HFF-Myc (cell line): Measurements from ENCODE around the gene MAMSTR.
A peak's percentile ranks its signal among the peaks of the same experiment; 100 is the strongest.

Source experiments
- DNase-seq: peaks from one replicate; pipeline ENCODE4 v3.0.0-alpha.2; 2011; ENCODE audit warnings: low read depth; ENCODE audit errors: extremely low read depth
- H3K4me3 ChIP-seq: replicated peaks from 2 replicates; pipeline ENCODE4 v1.5.1; 2011; ENCODE audit warnings: low read depth, mild to moderate bottlenecking, control low read depth, low read length
- TF ChIP-seq, protein P1 (sequence below): IDR thresholded peaks from 2 replicates; pipeline ENCODE4 v1.5.1; 2012; ENCODE audit warnings: mild to moderate bottlenecking, low read depth, low read length, control low read depth; ENCODE audit errors: missing control alignments

The MAMSTR gene

DNA sequence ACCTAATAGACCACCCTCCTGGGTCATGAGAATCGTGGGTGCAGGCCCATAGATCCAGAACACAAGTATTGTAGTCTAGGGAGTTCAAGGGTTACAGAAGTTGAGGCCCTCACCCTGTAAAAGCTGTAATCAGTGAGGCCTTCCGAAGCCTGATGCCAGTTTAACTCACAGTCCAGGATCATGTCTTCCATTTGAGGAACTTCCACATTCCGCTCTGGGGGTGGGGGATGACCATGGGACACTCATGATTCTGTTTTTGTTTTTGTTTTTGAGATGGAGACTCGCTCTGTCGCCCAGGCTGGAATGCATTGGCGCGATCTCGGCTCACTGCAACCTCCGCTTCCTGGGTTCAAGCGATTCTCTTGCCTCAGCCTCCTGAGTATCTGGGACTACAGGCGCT lies 22.6 kb upstream of the MAMSTR start:
- TF ChIP-seq, protein P1, sequence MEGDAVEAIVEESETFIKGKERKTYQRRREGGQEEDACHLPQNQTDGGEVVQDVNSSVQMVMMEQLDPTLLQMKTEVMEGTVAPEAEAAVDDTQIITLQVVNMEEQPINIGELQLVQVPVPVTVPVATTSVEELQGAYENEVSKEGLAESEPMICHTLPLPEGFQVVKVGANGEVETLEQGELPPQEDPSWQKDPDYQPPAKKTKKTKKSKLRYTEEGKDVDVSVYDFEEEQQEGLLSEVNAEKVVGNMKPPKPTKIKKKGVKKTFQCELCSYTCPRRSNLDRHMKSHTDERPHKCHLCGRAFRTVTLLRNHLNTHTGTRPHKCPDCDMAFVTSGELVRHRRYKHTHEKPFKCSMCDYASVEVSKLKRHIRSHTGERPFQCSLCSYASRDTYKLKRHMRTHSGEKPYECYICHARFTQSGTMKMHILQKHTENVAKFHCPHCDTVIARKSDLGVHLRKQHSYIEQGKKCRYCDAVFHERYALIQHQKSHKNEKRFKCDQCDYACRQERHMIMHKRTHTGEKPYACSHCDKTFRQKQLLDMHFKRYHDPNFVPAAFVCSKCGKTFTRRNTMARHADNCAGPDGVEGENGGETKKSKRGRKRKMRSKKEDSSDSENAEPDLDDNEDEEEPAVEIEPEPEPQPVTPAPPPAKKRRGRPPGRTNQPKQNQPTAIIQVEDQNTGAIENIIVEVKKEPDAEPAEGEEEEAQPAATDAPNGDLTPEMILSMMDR = no peak
- no peak for DNase-seq
- H3K4me3 ChIP-seq = no peak overlapping the region

DNA sequence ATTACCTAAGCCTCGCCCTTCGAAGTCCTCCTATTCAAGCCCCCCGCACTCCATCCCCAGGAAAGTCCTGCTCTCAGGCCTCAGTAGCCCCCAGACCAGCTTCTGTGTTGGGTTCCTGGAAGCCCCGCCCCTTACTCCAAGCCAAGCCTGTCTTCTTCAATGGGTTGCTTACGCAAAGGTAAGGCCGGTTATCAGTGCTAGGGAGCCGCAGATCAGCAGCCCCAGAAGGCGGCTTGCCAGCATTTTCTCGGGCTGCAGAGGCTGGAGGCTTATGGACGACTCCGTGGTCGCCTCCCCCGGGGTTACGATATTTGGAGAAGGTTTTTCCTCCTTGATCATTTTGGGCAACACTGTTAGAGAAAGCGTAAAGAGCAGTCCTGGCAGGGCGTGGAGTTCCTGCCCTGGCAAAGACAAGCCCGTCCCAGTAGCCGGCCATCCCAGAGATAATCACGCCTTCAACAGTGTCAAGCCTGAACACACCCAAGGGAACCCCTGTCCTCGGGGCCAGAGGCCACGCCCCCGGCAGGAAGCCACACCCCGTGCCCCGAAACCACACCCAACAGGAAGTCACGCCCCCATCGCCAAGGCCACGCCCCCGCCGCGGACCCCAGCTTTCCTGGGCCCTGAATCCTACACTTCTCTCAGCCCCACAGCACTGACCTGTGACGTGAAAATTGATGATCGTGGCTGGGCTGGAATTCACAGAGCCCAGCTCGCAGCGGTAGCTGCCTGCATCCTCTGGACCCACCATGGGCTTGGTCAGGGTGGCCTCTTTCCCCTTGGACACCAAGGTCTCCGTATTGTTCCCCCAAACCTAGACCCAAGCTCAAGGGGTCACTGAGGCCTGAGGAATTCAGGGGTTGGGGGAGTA lies 21.8 kb upstream of the MAMSTR start:
- no peak for DNase-seq
- no peak overlapping the region for H3K4me3 ChIP-seq
- TF ChIP-seq, protein P1 = no peak

DNA sequence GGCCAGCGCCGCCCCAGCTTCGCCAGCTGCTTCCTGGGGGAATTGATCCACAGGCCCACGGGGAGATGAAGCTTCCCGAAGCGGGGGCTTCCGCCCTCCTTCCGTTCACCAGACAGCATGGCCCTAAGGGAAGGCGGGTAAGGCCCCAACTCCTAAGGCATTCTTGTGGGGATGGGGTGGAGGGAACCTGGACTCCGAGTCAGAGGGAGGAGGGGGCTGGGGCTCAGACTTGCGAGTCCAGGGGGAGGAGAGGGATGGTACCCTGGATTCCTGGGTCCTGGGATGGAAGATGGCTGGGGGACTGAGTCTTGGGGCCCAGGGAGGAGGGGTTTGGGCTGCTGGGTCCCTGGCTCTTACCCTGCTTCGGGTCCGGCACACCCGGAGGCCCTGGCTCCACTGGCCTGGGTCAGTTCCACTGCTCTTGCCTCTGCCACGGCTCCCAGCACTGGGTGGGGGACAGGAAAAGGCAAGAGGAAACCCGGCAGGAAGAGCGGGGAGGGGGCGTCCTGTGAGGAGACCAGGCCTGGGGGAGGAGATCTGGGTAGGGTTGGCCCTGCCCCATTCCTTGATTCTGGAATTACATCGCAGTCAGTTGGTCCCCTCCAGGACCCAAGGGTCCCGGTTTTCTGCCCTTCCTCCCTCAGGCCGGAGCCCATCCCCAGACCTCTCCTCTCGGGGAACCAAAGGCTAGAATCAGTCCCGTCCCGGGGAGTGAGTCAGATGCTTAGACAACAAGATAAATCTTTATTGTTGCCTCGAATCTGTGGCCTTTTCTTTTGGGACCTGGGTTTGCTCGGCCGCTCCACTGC lies 20.8 kb upstream of the MAMSTR start, which contains the start of gene RASIP1:
TSS of gene RASIP1 (minus strand) at position 447 of the 809 bp plus-strand sequence. CDS start at position 119, 328 bp downstream.
- TF ChIP-seq, protein P1 = no peak
- no peak for DNase-seq
- H3K4me3 ChIP-seq = peak within 1 kb of the TSS; percentile 41

DNA sequence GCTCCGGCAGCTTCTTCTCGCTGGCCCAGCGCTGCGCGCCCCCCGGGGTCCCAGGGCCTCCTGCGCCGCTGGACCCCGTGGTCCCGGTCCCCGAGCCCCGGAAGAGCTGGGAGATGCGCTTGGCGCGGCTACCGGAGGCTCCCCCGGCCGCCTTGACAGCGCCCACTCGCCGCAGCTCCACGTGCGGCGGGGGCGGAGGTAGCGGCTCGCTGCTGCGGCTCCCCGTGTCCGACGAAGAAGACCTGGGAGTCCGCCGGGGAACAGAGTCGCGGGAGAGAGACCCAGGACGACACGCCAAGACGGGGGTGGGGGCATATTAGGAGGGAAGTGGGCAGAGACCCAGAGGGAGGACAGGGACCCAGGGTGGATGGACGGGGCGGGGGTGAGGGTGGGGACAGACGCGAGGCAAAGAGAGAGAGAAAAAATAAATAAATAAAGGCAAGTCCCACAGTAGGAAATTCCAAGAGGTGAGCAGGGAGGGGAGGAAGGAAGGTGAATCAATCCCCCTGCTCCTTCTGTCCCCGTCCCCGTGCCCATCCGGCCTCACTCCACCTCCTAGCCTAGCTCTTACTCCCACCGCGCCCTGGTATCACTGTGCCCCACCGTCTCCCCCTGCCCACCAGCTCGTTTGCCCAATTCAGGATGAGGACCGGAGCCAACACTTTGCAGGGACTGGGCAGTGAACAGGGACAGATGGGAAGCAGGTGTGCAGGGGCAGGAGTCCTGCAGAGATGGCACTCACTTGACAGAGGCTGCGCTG lies 20.1 kb upstream of the MAMSTR start:
- H3K4me3 ChIP-seq = peak overlapping the region; percentile 41
- DNase-seq = no peak

DNA sequence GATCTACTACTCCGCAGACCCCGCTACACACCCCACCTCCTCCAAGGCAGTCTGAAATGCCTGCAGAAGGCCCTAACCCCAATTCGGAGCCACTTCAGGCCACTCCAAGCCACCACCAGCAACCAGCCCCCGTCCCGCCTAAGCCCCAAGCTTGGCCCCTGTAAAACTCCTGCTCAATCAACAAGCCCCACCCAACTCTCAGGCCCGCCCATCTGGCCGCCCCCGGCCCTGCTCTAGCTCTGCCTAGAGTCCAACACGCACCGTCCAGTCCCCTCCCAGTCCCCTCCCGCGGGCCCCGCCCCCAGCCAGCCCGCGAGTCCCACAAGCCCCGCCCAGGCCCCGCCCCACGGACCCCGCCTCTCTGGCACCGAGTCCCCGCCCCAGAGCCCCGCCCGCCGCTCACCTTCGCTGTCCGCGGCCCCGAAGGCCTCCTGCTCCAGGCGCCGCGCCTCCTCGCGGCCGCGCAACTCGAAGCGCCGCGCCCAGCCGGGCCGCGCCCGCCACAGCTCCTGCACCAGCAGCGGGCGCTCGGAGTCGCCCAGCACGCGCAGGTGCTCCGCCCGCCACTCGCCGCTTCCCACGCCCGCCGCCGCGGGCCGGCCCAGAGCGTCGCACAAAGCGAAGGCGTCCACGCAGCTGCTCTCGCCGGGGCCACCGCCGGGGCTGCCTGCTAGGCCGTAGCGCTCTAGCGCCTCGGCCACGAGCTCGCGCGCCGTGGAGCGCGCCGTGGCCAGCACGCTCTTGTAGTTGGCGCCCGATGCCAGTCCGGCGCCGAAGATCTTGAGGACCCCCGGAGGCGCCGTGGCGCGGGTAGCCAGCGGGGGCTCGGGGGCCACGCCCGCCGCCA lies 19.3 kb upstream of the MAMSTR start:
- TF ChIP-seq, protein P1 = peak; percentile 7
- peak overlapping the region; percentile 41 for H3K4me3 ChIP-seq
- DNase-seq = no peak

More for the DNA sequence above, 20.1 kb upstream of the MAMSTR start:
- TF ChIP-seq, protein P1 = no peak
